HG03175 (cell line): ENCODE measurements around the gene STYK1.

Source experiments
- ATAC-seq: cut with Tn5 transposase; IDR thresholded peaks from one replicate; pipeline ENCODE4 v1.9.1; 2021; ENCODE audit warnings: mild to moderate bottlenecking, moderate library complexity; ENCODE audit not compliant: unreplicated experiment

Gene STYK1, protein sequence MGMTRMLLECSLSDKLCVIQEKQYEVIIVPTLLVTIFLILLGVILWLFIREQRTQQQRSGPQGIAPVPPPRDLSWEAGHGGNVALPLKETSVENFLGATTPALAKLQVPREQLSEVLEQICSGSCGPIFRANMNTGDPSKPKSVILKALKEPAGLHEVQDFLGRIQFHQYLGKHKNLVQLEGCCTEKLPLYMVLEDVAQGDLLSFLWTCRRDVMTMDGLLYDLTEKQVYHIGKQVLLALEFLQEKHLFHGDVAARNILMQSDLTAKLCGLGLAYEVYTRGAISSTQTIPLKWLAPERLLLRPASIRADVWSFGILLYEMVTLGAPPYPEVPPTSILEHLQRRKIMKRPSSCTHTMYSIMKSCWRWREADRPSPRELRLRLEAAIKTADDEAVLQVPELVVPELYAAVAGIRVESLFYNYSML

DNA sequence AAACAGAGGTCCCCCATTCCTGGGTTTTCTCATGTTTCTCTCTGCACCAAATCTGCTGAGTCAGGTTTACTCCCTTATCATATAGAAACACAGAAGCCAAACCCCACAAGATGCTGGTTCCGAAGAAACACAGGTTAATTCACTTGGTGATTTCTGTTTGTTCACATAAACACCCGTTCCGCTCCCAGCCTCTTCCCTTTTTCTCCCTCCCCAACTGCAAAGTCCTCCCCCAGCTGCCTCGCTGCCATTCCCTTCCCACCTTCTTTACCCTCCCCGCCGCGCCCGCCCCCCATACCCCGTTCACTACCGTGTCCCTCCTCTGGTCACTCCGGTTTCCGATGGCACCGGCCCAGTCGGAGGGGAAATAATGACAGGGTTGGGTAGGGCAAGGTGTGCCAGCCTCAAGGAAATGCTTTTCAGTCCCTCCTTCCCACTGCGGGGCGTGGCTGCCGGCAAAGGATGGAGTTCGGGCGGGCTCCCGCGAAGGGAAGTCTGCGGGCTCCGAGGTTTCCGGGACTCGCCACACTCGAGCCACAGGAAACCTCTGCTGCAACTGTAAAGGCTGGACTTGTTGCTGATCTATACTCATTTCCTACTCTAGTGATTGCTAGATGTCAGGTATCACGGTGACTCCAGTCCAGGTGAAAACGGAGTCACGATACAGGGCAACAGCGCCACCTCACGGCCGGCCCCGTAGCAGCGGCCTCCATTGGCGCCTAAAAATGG, at the start of gene STYK1:
Gene STYK1 (minus strand): TSS at position 394 of the 726 bp plus-strand sequence. CDS start 39,434 bp downstream, outside the sequence.
- ATAC-seq: peak; percentile 78

GRCh38 chr12:10722905-10723746, 49.3 kb upstream of the STYK1 start, which contains the start of gene YBX3:
TSS of gene YBX3 (minus strand) at chr12:10723323. CDS start at chr12:10723111, 212 bp downstream.
- peak; percentile 37 for ATAC-seq

DNA sequence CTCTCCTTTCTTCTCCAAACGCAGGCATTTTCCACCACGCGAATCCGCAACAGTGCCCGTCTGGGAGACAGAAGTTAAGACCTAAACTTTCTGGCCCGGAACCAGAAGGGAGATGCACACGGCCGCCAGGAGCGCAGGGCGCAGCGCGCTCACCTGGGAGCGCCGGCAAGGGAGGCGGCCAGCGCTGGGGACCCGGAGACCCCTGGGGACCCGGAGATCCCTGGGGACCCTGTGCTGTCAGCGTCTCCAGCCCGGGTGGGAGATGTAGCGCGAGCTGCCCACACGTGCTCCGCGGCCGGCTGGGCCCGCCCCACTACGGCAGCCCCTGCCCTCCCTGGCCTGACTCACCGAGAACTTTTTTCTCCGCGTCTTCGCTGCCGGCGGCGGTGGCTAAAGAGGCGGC, 48.7 kb upstream of the STYK1 start:
- peak; percentile 52 for ATAC-seq

GRCh38 chr12:10721651-10722501, 48.0 kb upstream of the STYK1 start:
- peak; percentile 40 for ATAC-seq

GRCh38 chr12:10720974-10721650, 47.3 kb upstream of the STYK1 start:
- no peak for ATAC-seq

- no peak for ATAC-seq
Measured at GRCh38 chr12:10719482-10719881, 45.6 kb upstream of the STYK1 start.

DNA sequence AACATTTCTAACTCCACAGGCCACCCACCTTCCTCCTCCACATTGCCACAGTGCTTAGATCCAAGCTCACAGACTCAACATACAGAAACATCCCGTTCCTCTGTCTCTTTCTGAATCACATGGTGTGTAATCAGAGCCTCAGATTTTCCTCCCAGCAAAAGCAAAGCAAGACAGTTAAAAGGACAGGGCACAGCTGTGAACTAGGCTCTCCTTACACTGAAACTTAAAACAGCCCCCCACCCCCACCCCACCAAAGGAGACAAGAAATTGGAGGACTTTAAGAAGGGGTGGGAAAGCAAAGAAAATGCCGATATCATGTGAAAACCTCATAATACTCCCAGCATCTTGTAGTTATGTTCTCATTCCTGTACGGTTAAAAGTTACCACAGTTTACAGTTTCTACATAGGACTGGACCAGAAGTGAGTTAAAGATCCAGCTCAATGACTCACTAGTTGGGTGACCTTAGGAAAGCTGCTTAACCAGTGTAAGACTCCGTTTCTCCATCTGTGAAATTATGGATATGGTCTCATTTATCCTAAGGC, 44.5 kb upstream of the STYK1 start:
- no peak for ATAC-seq

DNA sequence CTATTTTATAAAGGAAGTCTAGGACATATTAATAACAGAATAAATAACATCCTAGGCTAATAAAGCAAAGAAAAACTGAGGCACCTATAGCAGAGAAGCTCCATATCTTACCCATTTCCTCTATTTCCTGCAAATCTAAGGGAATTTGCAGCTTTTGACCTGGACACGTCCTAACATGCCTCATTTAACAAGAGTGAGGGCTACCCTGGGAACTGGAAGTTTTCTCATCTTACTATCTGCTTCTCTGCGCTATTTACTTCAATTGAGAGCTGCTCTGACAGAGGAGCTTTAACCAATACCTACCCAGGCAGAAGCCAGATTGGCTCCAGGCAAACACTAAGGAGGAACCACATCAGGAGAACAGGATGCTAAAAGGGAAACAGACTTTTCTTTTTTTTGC, 43.6 kb upstream of the STYK1 start:
- no peak for ATAC-seq

GRCh38 chr12:10716704-10717315, 43.0 kb upstream of the STYK1 start:
- ATAC-seq: no peak

- no peak for ATAC-seq
Measured at GRCh38 chr12:10716277-10716676, 42.4 kb upstream of the STYK1 start.

DNA sequence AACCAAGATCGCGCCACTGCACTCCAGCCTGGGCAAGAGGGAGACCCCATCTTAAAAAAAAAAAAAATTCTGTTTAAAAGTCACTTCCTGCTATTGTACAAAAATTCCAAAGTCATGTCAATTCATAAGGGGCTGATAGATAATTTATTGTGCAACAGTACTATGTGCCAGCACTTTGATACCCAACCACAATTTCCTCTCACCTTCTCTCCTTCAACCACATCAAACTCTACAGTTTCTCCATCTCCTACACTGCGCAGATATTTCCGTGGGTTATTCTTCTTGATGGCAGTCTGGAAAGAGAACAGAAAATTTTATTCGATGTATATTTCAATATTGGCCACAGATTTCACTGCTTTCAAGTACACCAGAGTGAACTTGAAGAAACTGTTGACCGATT, 41.6 kb upstream of the STYK1 start:
- ATAC-seq: no peak

DNA sequence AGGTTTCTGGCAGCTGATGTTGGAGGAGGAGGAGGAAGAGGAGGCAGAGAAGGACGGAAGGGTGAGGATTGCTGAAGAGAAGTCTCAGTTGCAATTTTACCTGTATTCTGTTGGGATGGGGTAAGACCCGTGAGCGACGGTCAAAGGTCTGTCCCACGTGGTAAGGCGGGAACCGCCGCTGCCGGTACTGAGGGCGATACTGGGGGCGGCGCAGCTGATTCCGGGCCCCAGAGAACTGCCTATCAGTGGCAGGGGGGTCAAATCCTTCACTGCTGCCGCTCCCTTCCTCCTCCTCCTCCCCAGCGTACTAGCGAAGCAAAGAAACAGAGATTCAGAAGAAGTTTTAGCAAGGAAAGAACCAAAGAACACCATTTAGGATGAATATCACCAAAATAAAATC, 36.0 kb upstream of the STYK1 start:
- no peak for ATAC-seq

DNA sequence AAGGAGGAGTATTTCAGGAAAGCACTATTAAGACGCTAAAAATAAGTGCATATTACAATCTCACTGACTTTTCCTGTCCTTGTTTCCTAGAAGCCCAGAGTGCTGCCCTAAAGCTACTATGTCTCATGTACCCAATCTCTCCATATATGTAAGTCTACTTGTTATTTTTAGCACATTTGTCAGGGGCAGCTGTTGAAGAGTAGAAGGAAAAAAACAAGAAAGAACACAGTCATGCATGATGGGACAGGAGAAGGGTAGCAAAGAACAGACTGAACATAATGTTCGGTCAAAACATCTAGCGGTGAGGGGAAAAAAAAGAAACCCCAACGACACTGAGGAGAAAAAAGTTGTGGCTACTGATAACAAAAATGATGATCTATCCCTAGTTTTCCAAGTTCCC, 35.0 kb upstream of the STYK1 start:
- no peak for ATAC-seq

DNA sequence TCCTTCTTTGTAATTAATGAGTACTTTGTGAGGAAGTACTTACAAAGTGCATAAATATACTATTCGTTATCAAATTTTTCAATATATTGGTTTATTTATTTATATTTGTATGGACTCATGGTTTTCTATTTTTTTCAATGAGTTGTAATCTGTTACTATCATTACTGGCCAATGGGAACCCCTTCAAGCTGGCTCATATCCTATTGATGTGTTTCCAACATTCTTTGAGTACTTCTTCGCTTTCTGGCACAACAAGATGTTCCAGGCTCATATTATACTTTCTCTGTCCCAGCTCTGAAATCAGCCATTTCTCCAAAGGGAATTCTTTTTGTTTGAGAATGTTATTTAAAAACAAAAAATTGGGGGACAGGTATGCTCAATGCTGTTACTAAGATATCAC, 31.8 kb upstream of the STYK1 start:
- no peak for ATAC-seq

DNA sequence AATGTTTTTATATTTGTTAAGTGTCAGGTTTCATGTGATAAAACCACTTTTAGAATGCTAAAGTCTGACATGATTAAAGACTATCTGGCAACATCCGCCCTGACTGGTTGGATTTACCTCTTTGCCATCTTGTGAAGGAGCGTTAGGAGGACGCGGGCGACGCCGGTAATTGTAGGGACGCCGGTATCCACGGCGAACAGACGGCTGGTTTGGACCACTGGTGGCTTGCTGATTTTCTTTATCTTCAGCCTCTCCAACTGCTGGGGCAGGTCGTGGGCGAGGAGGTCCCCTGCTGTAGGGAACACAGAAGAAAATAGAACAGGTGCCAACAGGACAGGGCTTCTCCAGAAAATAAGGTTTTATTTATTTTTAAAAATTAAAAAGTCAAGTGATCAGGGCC, 28.0 kb upstream of the STYK1 start:
- ATAC-seq: no peak

- peak; percentile 49 for ATAC-seq
Measured at GRCh38 chr12:10701131-10701681, 27.4 kb upstream of the STYK1 start.

DNA sequence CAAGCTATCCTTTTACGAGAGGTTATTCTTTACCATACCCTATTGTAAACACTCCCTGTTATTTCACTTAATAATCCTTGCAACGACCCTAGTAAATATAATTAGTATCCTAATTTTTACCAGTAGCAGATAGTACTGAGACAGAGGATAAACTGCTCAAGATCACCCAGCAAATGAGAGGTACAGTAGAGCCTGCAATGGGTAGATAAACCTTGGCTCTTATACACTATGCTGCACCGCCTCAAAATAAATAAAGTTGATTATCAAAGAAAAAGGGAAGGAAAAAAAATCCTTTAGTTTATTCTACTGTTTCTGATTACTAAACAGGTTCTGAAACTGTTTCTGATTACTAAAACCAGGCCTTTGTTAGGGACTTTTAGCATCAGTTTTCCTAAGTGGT, 26.7 kb upstream of the STYK1 start:
- ATAC-seq: no peak

- ATAC-seq: no peak
Measured at GRCh38 chr12:10697862-10698261, 24.0 kb upstream of the STYK1 start.

DNA sequence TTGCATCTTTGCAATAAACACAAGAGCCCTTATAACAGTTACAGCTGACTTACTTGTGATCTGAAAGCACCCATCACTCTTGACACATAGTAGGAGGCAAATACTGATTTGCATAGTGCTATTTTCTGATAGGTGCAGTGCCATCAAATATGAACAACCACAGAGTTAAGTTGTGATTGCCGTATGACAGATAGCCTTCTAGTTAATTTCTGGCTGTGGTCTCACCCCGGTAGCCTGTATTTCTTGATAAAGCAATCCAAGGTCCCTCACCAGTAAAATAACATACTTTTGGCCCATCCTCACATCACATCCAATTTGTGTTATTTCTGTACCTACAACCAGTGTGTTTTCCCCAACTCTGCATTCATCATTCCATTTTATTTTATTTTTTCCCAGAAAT, 23.3 kb upstream of the STYK1 start:
- ATAC-seq: no peak
